ENCODE results near the gene SLC6A9.

SLC6A9 gene

GRCh38 chr1:44029260-44029910 is 1.9 kb downstream of the SLC6A9 start:
- no peak for DNase-seq (ENCODE audit: low read depth in 2 of 2)

GRCh38 chr1:44027320-44027719 is 3.9 kb downstream of the SLC6A9 start:
- DNase-seq (ENCODE audit: low read depth in 2 of 2) = no peak

GRCh38 chr1:44025816-44026215 is 5.4 kb downstream of the SLC6A9 start:
- no peak for DNase-seq (ENCODE audit: low read depth in 2 of 2)

GRCh38 chr1:44024903-44025525 is 6.2 kb downstream of the SLC6A9 start:
- no peak for DNase-seq (ENCODE audit: low read depth in 2 of 2)

- no peak for DNase-seq (ENCODE audit: low read depth in 2 of 2)
Measured at GRCh38 chr1:44024031-44024902, 7.0 kb downstream of the SLC6A9 start.

- no peak for DNase-seq (ENCODE audit: low read depth in 2 of 2)
Measured at GRCh38 chr1:44021581-44022321, 9.5 kb downstream of the SLC6A9 start.

GRCh38 chr1:44021156-44021555 is 10.1 kb downstream of the SLC6A9 start:
- DNase-seq (ENCODE audit: low read depth in 2 of 2) = no peak

GRCh38 chr1:44020464-44020863 is 10.8 kb downstream of the SLC6A9 start:
- no peak for DNase-seq (ENCODE audit: low read depth in 2 of 2)

- DNase-seq (ENCODE audit: low read depth in 2 of 2) = no peak
Measured at GRCh38 chr1:44019466-44019948, 11.8 kb downstream of the SLC6A9 start.

- DNase-seq (ENCODE audit: low read depth in 2 of 2) = no peak
Measured at GRCh38 chr1:44016890-44017400, 14.3 kb downstream of the SLC6A9 start.

- no peak for DNase-seq (ENCODE audit: low read depth in 2 of 2)
Measured at GRCh38 chr1:44016041-44016889, 15.0 kb downstream of the SLC6A9 start.

- no peak for DNase-seq (ENCODE audit: low read depth in 2 of 2)
Measured at GRCh38 chr1:44015206-44015605, 16.1 kb downstream of the SLC6A9 start.

- no peak for DNase-seq (ENCODE audit: low read depth in 2 of 2)
Measured at GRCh38 chr1:44014365-44015104, 16.7 kb downstream of the SLC6A9 start.

- DNase-seq (ENCODE audit: low read depth in 2 of 2) = no peak
Measured at GRCh38 chr1:44013949-44014348, 17.3 kb downstream of the SLC6A9 start.

GRCh38 chr1:44012941-44013609 is 18.2 kb downstream of the SLC6A9 start:
- no peak for DNase-seq (ENCODE audit: low read depth in 2 of 2)

GRCh38 chr1:44012404-44012803 is 18.9 kb downstream of the SLC6A9 start:
- DNase-seq (ENCODE audit: low read depth in 2 of 2) = no peak

GRCh38 chr1:44010935-44011471 is 20.3 kb downstream of the SLC6A9 start:
- DNase-seq (ENCODE audit: low read depth in 2 of 2) = no peak

GRCh38 chr1:44008259-44008658 is 23.0 kb downstream of the SLC6A9 start:
- DNase-seq (ENCODE audit: low read depth in 2 of 2) = no peak

- no peak for DNase-seq (ENCODE audit: low read depth in 2 of 2)
Measured at GRCh38 chr1:44002606-44003157, 28.6 kb downstream of the SLC6A9 start.

All from stimulated activated CD4-positive, alpha-beta T cell treated with anti-CD3 and anti-CD28 coated beads, Interleukin-1b, Interleukin-23, amount 100 ng/mL, for 4 hours (primary cell).